T-helper 1 cell treated with Interleukin-12 subunit alpha and Interleukin-12 subunit beta and Interleukin-4 antibody, amounts not matched to agents 30 μg/mL and 1 μg/mL, for 36 hours (primary cell): ENCODE data around the gene TMEM100.

Experiments used
- H3K27ac Mint-ChIP-seq: one replicate; pipeline ENCODE4 v1.8.0; 2021; ENCODE audit warnings: mild to moderate bottlenecking, mixed read lengths
- H3K27me3 Mint-ChIP-seq: one replicate; pipeline ENCODE4 v1.8.0; 2021; ENCODE audit warnings: low read depth, mixed read lengths
- H3K36me3 Mint-ChIP-seq: one replicate; pipeline ENCODE4 v1.8.0; 2021; ENCODE audit warnings: low read depth, mixed read lengths
- H3K4me1 Mint-ChIP-seq: one replicate; pipeline ENCODE4 v1.8.0; 2021; ENCODE audit warnings: low read depth, mixed read lengths
- H3K4me3 Mint-ChIP-seq: one replicate; pipeline ENCODE4 v1.8.0; 2021; ENCODE audit warnings: mild to moderate bottlenecking, moderate library complexity, mixed read lengths
- H3K9me3 Mint-ChIP-seq: one replicate; pipeline ENCODE4 v1.8.0; 2021; ENCODE audit warnings: mixed read lengths

TMEM100 gene

GRCh38 chr17:55717432-55717831, 5.2 kb downstream of the TMEM100 start:
- no peaks in the 10 kb centered on the region for H3K4me1 Mint-ChIP-seq
- no peak overlapping the region for H3K27ac Mint-ChIP-seq
- H3K4me3 Mint-ChIP-seq, result no peak overlapping the region
- H3K36me3 Mint-ChIP-seq, result no peaks in the 10 kb centered on the region
- H3K9me3 Mint-ChIP-seq, result no peaks in the 10 kb centered on the region
- peaks cover 17% of the 10 kb centered on the region for H3K27me3 Mint-ChIP-seq

GRCh38 chr17:55710829-55711496, 11.7 kb downstream of the TMEM100 start:
- Mint-ChIP-seq H3K36me3 (no peaks in the 10 kb centered on the region), H3K4me1 (no peaks in the 10 kb centered on the region), H3K27me3 (peaks cover 5% of the 10 kb centered on the region)

GRCh38 chr17:55710410-55710809, 12.3 kb downstream of the TMEM100 start:
- Mint-ChIP-seq H3K9me3 (no peaks in the 10 kb centered on the region), H3K27me3 (peaks cover 5% of the 10 kb centered on the region), H3K4me3 (no peak overlapping the region), H3K27ac (no peak overlapping the region), H3K36me3 (no peaks in the 10 kb centered on the region), H3K4me1 (no peaks in the 10 kb centered on the region)

More at GRCh38 chr17:55710829-55711496, 11.7 kb downstream of the TMEM100 start:
- H3K4me3 Mint-ChIP-seq, result no peak overlapping the region
- no peak overlapping the region for H3K27ac Mint-ChIP-seq
- H3K9me3 Mint-ChIP-seq, result no peaks in the 10 kb centered on the region

- Mint-ChIP-seq H3K4me1 (no peaks in the 10 kb centered on the region), H3K36me3 (no peaks in the 10 kb centered on the region), H3K9me3 (no peaks in the 10 kb centered on the region), H3K27me3 (peaks cover 5% of the 10 kb centered on the region), H3K4me3 (no peak overlapping the region), H3K27ac (no peak overlapping the region)
Observed at GRCh38 chr17:55709984-55710383, 12.7 kb downstream of the TMEM100 start.

GRCh38 chr17:55709440-55709839, 13.2 kb downstream of the TMEM100 start:
- H3K36me3 Mint-ChIP-seq, result no peaks in the 10 kb centered on the region
- H3K27me3 Mint-ChIP-seq, result peaks cover 5% of the 10 kb centered on the region
- no peaks in the 10 kb centered on the region for H3K9me3 Mint-ChIP-seq
- no peak overlapping the region for H3K4me3 Mint-ChIP-seq
- no peak overlapping the region for H3K27ac Mint-ChIP-seq
- H3K4me1 Mint-ChIP-seq, result no peaks in the 10 kb centered on the region

GRCh38 chr17:55708175-55708974, 14.3 kb downstream of the TMEM100 start:
- H3K9me3 Mint-ChIP-seq, result no peaks in the 10 kb centered on the region
- H3K4me3 Mint-ChIP-seq, result no peak overlapping the region
- peaks cover 5% of the 10 kb centered on the region for H3K27me3 Mint-ChIP-seq
- H3K36me3 Mint-ChIP-seq, result no peaks in the 10 kb centered on the region
- H3K4me1 Mint-ChIP-seq, result no peaks in the 10 kb centered on the region
- H3K27ac Mint-ChIP-seq, result no peak overlapping the region

GRCh38 chr17:55706808-55707773, 15.6 kb downstream of the TMEM100 start:
- H3K4me1 Mint-ChIP-seq, result no peaks in the 10 kb centered on the region
- no peak overlapping the region for H3K4me3 Mint-ChIP-seq
- H3K9me3 Mint-ChIP-seq, result no peaks in the 10 kb centered on the region
- H3K27me3 Mint-ChIP-seq, result peaks cover 10% of the 10 kb centered on the region
- no peak overlapping the region for H3K27ac Mint-ChIP-seq
- H3K36me3 Mint-ChIP-seq, result no peaks in the 10 kb centered on the region

GRCh38 chr17:55705847-55706246, 16.8 kb downstream of the TMEM100 start:
- Mint-ChIP-seq H3K27ac (no peak overlapping the region), H3K4me3 (no peak overlapping the region), H3K9me3 (no peaks in the 10 kb centered on the region), H3K4me1 (no peaks in the 10 kb centered on the region), H3K27me3 (peaks cover 13% of the 10 kb centered on the region), H3K36me3 (no peaks in the 10 kb centered on the region)

GRCh38 chr17:55704401-55704800, 18.3 kb downstream of the TMEM100 start:
- Mint-ChIP-seq H3K9me3 (no peaks in the 10 kb centered on the region), H3K4me3 (no peak overlapping the region), H3K36me3 (no peaks in the 10 kb centered on the region), H3K4me1 (no peaks in the 10 kb centered on the region), H3K27ac (no peak overlapping the region), H3K27me3 (peaks cover 18% of the 10 kb centered on the region)

GRCh38 chr17:55702150-55702549, 20.5 kb downstream of the TMEM100 start:
- H3K4me1 Mint-ChIP-seq, result no peaks in the 10 kb centered on the region
- no peaks in the 10 kb centered on the region for H3K9me3 Mint-ChIP-seq
- H3K4me3 Mint-ChIP-seq, result no peak overlapping the region
- H3K27me3 Mint-ChIP-seq, result peaks cover 13% of the 10 kb centered on the region
- no peak overlapping the region for H3K27ac Mint-ChIP-seq
- H3K36me3 Mint-ChIP-seq, result no peaks in the 10 kb centered on the region

GRCh38 chr17:55699181-55699860, 23.3 kb downstream of the TMEM100 start:
- Mint-ChIP-seq H3K4me3 (no peak overlapping the region), H3K4me1 (no peaks in the 10 kb centered on the region), H3K27ac (no peak overlapping the region), H3K27me3 (peaks cover 17% of the 10 kb centered on the region), H3K36me3 (no peaks in the 10 kb centered on the region), H3K9me3 (no peaks in the 10 kb centered on the region)

GRCh38 chr17:55694286-55694910, 28.3 kb downstream of the TMEM100 start:
- Mint-ChIP-seq H3K4me3 (no peak overlapping the region), H3K9me3 (no peaks in the 10 kb centered on the region), H3K4me1 (no peaks in the 10 kb centered on the region), H3K27me3 (peaks cover 11% of the 10 kb centered on the region), H3K27ac (no peak overlapping the region), H3K36me3 (no peaks in the 10 kb centered on the region)

GRCh38 chr17:55693254-55694216, 29.1 kb downstream of the TMEM100 start:
- no peaks in the 10 kb centered on the region for H3K36me3 Mint-ChIP-seq
- peaks cover 13% of the 10 kb centered on the region for H3K27me3 Mint-ChIP-seq
- H3K4me1 Mint-ChIP-seq, result no peaks in the 10 kb centered on the region
- no peak overlapping the region for H3K4me3 Mint-ChIP-seq
- no peak overlapping the region for H3K27ac Mint-ChIP-seq
- H3K9me3 Mint-ChIP-seq, result no peaks in the 10 kb centered on the region
